ENCODE data around the gene MYRIP.

GRCh38 chr3:39989746-39990145, 180.3 kb downstream of the MYRIP start:
- TF ChIP-seq CTCF (conservative IDR thresholded peaks at IDR 0.05) (no peak), ZFX (IDR thresholded peaks at IDR 0.05) (no peak)

All from C4-2B (cell line).